Esophagus squamous epithelium (tissue), 5 donors: ENCODE measurements around the gene PKD2L2. TPM values are rescaled to one million over a fixed set of nuclear protein-coding genes. Genes with fewer than 3 reads are reported as not detected.

Experiments
- DNase-seq: peaks from one replicate; lab custom pipeline; 2025; lab: John Stamatoyannopoulos, UW
- H3K27ac ChIP-seq, 4 donors: fragments of 200-600 bp; sonication (generic); one replicate each; pipeline ENCODE4 v1.5.1; 2016 to 2019; ENCODE audit warnings: mild to moderate bottlenecking in 1 of 4
- H3K27me3 ChIP-seq, 4 donors: fragments of 200-600 bp; sonication (generic); 1 replicate in 3 of 4; 2 replicates in 1 of 4; pipeline versions ENCODE4 v1.5.1 to v1.6.0; 2017 to 2021; ENCODE audit warnings: antibody characterized with exemption in 1 of 4
- H3K36me3 ChIP-seq, 3 donors: fragments of 200-600 bp; sonication (generic); one replicate each; pipeline ENCODE4 v1.5.1; 2016 to 2019
- H3K4me1 ChIP-seq, 3 donors: fragments of 200-600 bp; sonication (generic); one replicate each; pipeline ENCODE4 v1.5.1; 2017 to 2019
- H3K4me3 ChIP-seq, 4 donors: fragments of 200-600 bp; sonication (generic); 1 replicate in 3 of 4; 2 replicates in 1 of 4; pipeline ENCODE4 v1.5.1; 2016 to 2019; ENCODE audit warnings: mild to moderate bottlenecking in 2 of 4, moderate library complexity in 1 of 4
- H3K9me3 ChIP-seq, 3 donors: fragments of 200-600 bp; sonication (generic); one replicate each; pipeline ENCODE4 v1.5.1; 2016 to 2019
- CTCF ChIP-seq, 6 experiments: fragments of 450-650 bp in 4 of 6; fragments of 200-600 bp in 2 of 6; sonication (generic) in 2 of 6; IDR thresholded peaks; one replicate each; pipeline ENCODE4 v1.5.1; 2016 to 2019; ENCODE audit warnings: antibody characterized with exemption in 6 of 6, mild to moderate bottlenecking in 4 of 6, moderate library complexity in 4 of 6
- POLR2A ChIP-seq, 4 donors: fragments of 450-650 bp; IDR thresholded peaks; one replicate each; pipeline ENCODE4 v1.6.1; 2017; ENCODE audit warnings: antibody characterized with exemption in 4 of 4, mild to moderate bottlenecking in 4 of 4, moderate library complexity in 3 of 4
- WGBS, 2 donors: methylation state at CpG; one replicate each; pipeline ENCODE4 v1.1.5; 2018; 5-methylcytosine and 5-hydroxymethylcytosine counted together
- intact Hi-C: fragments of 100-400 bp; cut with DNase I; formaldehyde crosslinking; loops from one replicate; pipeline ENCODE4 v1.15.0; 2022
- total RNA-seq, 4 donors: library from RNA; depleted of rRNA; stranded (reverse); fragments of >200 nt; gene quantifications; one replicate each; pipeline ENCODE4 v1.1.0, GENCODE V29; 2016
- donor health status: DM: yes; HTN: yes; CAD: no.

Gene PKD2L2
- total RNA-seq, 4 donors from 2014 or later = not detected

- DNase-seq = no peak
- Histone ChIP-seq H3K4me3 (no peak overlapping the region), H3K9me3 (no peaks in the 10 kb centered on the region), H3K4me1 (no peaks in the 10 kb centered on the region), H3K36me3 (peaks cover 0 to 26% (median 0%) of the 10 kb centered on the region in 3 donors), H3K27me3 (no peaks in the 10 kb centered on the region), H3K27ac (no peak overlapping the region)
- 91 to 98% methylated on average over 5 of the region's 5 CpGs for WGBS, 2 donors
- intact Hi-C loops = no loop called here
- TF ChIP-seq CTCF (IDR thresholded peaks at IDR 0.05) (no peak), POLR2A (IDR thresholded peaks at IDR 0.05) (no peak)
These were observed 100.2 kb downstream of the PKD2L2 start for GRCh38 chr5:137989419-137989818.

Other genes with a start within 250 kb of the PKD2L2 start
- gene KLHL3, start 153.4 kb upstream of the PKD2L2 start, total RNA-seq = 1 to 10 TPM; 1.7 to 3.8 (median 3.1) TPM
- gene HNRNPA0, start 135.1 kb upstream of the PKD2L2 start, total RNA-seq = 10 to 100 TPM in 2 of 4 donors, 1 to 10 TPM in 2; 8.4 to 13.7 (median 9.4) TPM
- gene MYOT, start 21.6 kb upstream of the PKD2L2 start, total RNA-seq = 1 to 10 TPM in 1 of 4 donors, under 1 TPM in 1, not detected in 2; 0.92 to 4.8 TPM
- 10 to 100 TPM; 12.2 to 46.0 (median 13.9) TPM for gene FAM13B, start 143.6 kb downstream of the PKD2L2 start, total RNA-seq
- gene WNT8A, start 194.6 kb downstream of the PKD2L2 start, total RNA-seq = not detected
- gene NME5, start 250.0 kb downstream of the PKD2L2 start, total RNA-seq = 1 to 10 TPM in 1 of 4 donors, under 1 TPM in 2, not detected in 1; 0.38 to 3.0 (median 0.61) TPM